Measurements from ENCODE around the gene PMAIP1. TPM values are rescaled to one million over a fixed set of nuclear protein-coding genes. Genes with fewer than 3 reads are reported as not detected.
A peak's percentile ranks its signal among the peaks of the same experiment; 100 is the strongest.

The PMAIP1 gene
- total and polyA plus RNA-seq, 2 of the 8 experiments (the other 6 are each of a cell fraction or from before 2014, with no cell fraction given) = 51.7 to 84.1 TPM

GRCh38 chr18:59906203-59906602 is 6.4 kb downstream of the PMAIP1 start:
- H2AK5ac ChIP-seq (ENCODE audit: low read depth, low read length) = no peak overlapping the region
- no peaks in the 10 kb centered on the region for H3K27me3 ChIP-seq (replicated peaks in 1 of 4; ENCODE audit: control insufficient read depth in 3 of 4, extremely low read depth in 1 of 4, insufficient read depth in 3 of 4, low read length in 3 of 4)
- no peak overlapping the region for H2AFZ ChIP-seq (ENCODE audit: low read length)
- H4K8ac ChIP-seq (ENCODE audit: extremely low read depth, insufficient read depth, low read length) = no peak overlapping the region
- H3K9ac ChIP-seq (replicated peaks in 1 of 4; ENCODE audit: extremely low read depth in 1 of 4, low read depth in 3 of 4, low read length in 3 of 4) = no peak overlapping the region
- H3K23me2 ChIP-seq (ENCODE audit: low read depth, low read length) = no peaks in the 10 kb centered on the region
- 78% methylated on average over 3 of the region's 3 CpGs; no CpG with 5 or more reads in 1 of the 2 experiments for WGBS, 2 experiments (ENCODE audit: extremely low coverage in 1 of 2, insufficient coverage in 1 of 2, insufficient read length in 1 of 2, insufficient replicate concordance in 2 of 2, low coverage in 1 of 2, low lambda C conversion rate in 2 of 2, missing lambda C conversion rate in 1 of 2)
- no peak overlapping the region for H2BK20ac ChIP-seq (ENCODE audit: low read length)
- no peak overlapping the region for H3K4me3 ChIP-seq (ENCODE audit: extremely low read depth in 1 of 4, insufficient read depth in 2 of 4, low read depth in 3 of 4, low read length in 4 of 4)
- no peaks in the 10 kb centered on the region; the same call in 1 of the 2 replicates for H3K79me1 ChIP-seq (ENCODE audit: low read depth, low read length)
- peaks cover 0 to 25% (median 13%) of the 10 kb centered on the region in 4 experiments; a peak in 5 of 8 replicates for H3K36me3 ChIP-seq (ENCODE audit: control insufficient read depth in 2 of 4, insufficient read depth in 4 of 4, low read length in 3 of 4)
- H2BK12ac ChIP-seq (ENCODE audit: low read depth, low read length) = no peak overlapping the region
- no peak overlapping the region for H3K18ac ChIP-seq (ENCODE audit: extremely low read depth, low read length)
- CTCF ChIA-PET (ENCODE audit: partially characterized antibody) = interaction anchor here (0.8 to 1.5 kb wide), 3 partner anchors 11 to 70 kb away, joined by 3 to 5 read pairs (median 4); no protein-coding TSS in a partner anchor
- no peak for FAIRE-seq
- POLR2A ChIA-PET (ENCODE audit: partially characterized antibody) = interaction anchor here (0.6 to 1.8 kb wide), 11 partner anchors 9 to 221 kb away, joined by 3 to 11 read pairs (median 5); no protein-coding TSS in a partner anchor
- no peak overlapping the region for H3K23ac ChIP-seq (ENCODE audit: insufficient read length)
- H3K56ac ChIP-seq (replicated peaks; ENCODE audit: insufficient read length, low read depth, low read length) = no peak overlapping the region
- no peak for DNase-seq (ENCODE audit: low read depth in 1 of 2, low spot score in 2 of 2)
- H4K91ac ChIP-seq (replicated peaks; ENCODE audit: insufficient read length, low read length) = no peak overlapping the region
- no peak overlapping the region for H2BK120ac ChIP-seq (replicated peaks; ENCODE audit: low read depth, low read length)
- no peak overlapping the region for H2BK5ac ChIP-seq (ENCODE audit: low read depth, low read length)
- H3K4ac ChIP-seq (replicated peaks; ENCODE audit: insufficient read length, low read depth, low read length) = no peak overlapping the region
- H2BK15ac ChIP-seq (ENCODE audit: low read length) = no peak overlapping the region
- no peak overlapping the region for H3K27ac ChIP-seq (ENCODE audit: low read depth, low read length)
- no peak overlapping the region for H3K14ac ChIP-seq (ENCODE audit: insufficient read length)
- no peak overlapping the region for H4K5ac ChIP-seq (ENCODE audit: insufficient read length, low read depth, low read length)
- peaks cover 4 to 18% (median 12%) of the 10 kb centered on the region in 4 experiments; a peak in 5 of 7 replicates for H3K4me1 ChIP-seq (replicated peaks in 1 of 4; ENCODE audit: control insufficient read depth in 3 of 4, insufficient read depth in 4 of 4, low read length in 3 of 4)
- H3K4me2 ChIP-seq (ENCODE audit: insufficient read depth in 1 of 2, low read depth in 2 of 2, low read length in 2 of 2) = no peak overlapping the region
- H3K79me2 ChIP-seq (ENCODE audit: control insufficient read depth in 1 of 2, insufficient read depth in 2 of 2, low read length in 2 of 2) = peaks cover 7 to 33% of the 10 kb centered on the region in 2 experiments
- peak in 1 of 2 experiments; percentile 14; a peak in 1 of 3 replicates for TF ChIP-seq POLR2A (IDR thresholded peaks at IDR 0.05; ENCODE audit: control extremely low read depth in 1 of 2, low read depth in 2 of 2, low read length in 2 of 2)
- no peak for TF ChIP-seq YY1 (IDR thresholded peaks at IDR 0.05; ENCODE audit: low read depth, low read length)
- no peaks in the 10 kb centered on the region for H3K9me3 ChIP-seq (ENCODE audit: insufficient read depth in 2 of 2, low read depth in 1 of 2, low read length in 1 of 2)
- peaks cover 7 to 13% of the 10 kb centered on the region in 2 experiments for H4K20me1 ChIP-seq (replicated peaks in 1 of 2; ENCODE audit: control insufficient read depth in 1 of 2, insufficient read depth in 2 of 2, low read length in 2 of 2)
